ENCODE results near the gene PRKG1.

The PRKG1 gene

DNA sequence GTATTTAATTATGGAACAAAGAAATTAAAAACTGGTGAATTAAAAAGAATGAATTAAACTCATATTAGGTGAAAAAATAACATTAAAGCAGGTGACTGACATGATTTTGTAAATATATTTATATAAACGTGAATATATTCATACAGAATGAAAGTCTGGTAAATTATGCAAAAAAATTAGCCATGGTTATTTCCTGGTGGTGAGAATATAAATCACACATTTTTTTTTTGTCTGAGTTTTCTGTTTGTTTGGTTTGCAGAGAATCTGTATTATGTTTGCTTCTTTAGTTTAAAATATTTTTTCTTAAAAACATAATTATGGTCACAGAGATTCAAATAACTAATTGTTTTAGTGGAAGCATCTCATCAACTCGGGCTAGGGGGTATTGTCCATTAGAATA, 698.1 kb downstream of the PRKG1 start:
- H3K9me3 Mint-ChIP-seq = no peaks in the 10 kb centered on the region
- H3K4me1 Mint-ChIP-seq = no peaks in the 10 kb centered on the region

DNA sequence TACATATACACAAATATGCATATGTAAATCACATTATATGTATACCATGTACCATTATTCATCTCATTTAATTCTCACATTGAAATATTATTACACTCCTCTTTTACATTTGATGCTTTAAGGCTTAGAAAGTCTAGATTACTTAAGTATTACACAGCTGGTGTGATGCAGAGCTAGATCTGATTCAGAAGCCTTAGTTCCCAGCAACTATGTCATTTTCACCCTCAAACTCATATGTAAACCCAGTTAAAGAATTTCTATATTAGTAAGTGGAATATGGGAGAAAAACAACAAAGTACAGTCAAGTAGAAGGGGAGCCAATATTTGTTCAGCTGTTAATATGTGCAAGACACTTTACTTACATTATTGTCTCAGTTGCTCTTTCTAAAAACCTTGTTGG, 699.4 kb downstream of the PRKG1 start:
- Mint-ChIP-seq H3K4me3 (no peak overlapping the region), H3K27ac (ENCODE audit: low read depth) (no peak overlapping the region), H3K27me3 (no peaks in the 10 kb centered on the region), H3K4me1 (no peaks in the 10 kb centered on the region), H3K9me3 (no peaks in the 10 kb centered on the region), H3K36me3 (ENCODE audit: insufficient read depth) (no peaks in the 10 kb centered on the region)
- DNase-seq (ENCODE audit: low spot score in 2 of 2) = no peak
- ATAC-seq (replicated peaks; ENCODE audit: extremely low read depth, poor library complexity, severe bottlenecking) = no peak

More for the DNA sequence above, 698.1 kb downstream of the PRKG1 start:
- Mint-ChIP-seq H3K27me3 (peaks cover 2% of the 10 kb centered on the region), H3K4me3 (no peak overlapping the region), H3K36me3 (ENCODE audit: insufficient read depth) (no peaks in the 10 kb centered on the region), H3K27ac (ENCODE audit: low read depth) (no peak overlapping the region)
- DNase-seq (ENCODE audit: low spot score in 2 of 2) (no peak), ATAC-seq (replicated peaks; ENCODE audit: extremely low read depth, poor library complexity, severe bottlenecking) (no peak)

DNA sequence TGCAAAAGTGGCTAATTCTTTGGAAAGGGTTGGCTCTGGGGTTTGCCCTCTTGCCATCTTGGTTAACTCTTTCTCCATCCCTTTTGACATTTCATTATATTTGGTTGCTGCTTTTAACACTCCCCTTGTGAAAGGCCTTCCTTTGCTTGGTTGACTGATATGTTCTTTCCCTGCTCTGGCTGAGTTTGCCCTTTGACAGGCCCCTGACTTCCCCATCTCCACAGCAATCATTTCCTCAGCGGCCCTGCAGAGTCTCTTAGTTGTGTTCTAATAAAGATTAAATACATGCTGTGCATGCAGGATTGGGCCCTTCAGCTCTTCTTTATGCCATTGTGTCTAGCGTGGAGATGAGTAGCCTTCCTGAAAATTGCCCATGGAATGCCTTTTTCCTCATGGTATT, 709.7 kb downstream of the PRKG1 start:
- no peaks in the 10 kb centered on the region for H3K9me3 Mint-ChIP-seq
- no peaks in the 10 kb centered on the region for H3K4me1 Mint-ChIP-seq
- no peak overlapping the region for H3K27ac Mint-ChIP-seq (ENCODE audit: low read depth)
- ATAC-seq (replicated peaks; ENCODE audit: extremely low read depth, poor library complexity, severe bottlenecking) (no peak), DNase-seq (ENCODE audit: low spot score in 2 of 2) (no peak)
- H3K36me3 Mint-ChIP-seq (ENCODE audit: insufficient read depth) = no peaks in the 10 kb centered on the region
- no peaks in the 10 kb centered on the region for H3K27me3 Mint-ChIP-seq
- H3K4me3 Mint-ChIP-seq = no peak overlapping the region

DNA sequence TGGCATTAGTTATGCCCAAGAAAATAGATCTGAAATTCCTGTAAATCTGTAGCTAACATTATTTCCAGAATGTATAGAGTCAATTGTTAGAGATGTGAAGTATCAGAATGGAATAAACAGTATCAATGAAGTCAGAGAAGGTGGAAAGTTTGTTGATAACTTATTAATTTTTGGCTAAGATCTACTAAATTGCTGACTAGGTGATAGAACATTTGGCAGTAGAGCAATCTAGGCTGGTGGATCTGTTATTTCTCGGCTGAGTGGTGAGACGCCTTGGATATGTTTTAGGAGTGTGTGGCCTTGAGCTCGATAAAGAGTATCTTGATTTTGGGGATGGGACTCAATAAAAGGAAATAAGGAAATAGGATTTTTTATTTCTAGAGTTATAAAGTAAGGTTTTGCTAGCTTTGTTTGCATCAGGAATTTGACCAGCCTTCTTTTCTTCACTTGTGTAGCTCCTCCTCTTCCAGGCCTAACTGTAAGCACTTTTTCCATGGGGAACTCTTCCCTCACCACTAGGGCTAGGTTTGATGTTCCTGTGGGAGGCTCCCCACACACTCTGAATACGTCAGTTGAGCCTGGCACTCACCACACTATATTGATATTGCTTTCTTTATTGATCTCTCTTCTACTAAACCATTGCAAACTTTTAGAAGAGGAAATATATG, 711.9 kb downstream of the PRKG1 start:
- ATAC-seq (replicated peaks; ENCODE audit: extremely low read depth, poor library complexity, severe bottlenecking) = no peak
- DNase-seq (ENCODE audit: low spot score in 2 of 2) = no peak
- Mint-ChIP-seq H3K36me3 (ENCODE audit: insufficient read depth) (no peaks in the 10 kb centered on the region), H3K9me3 (peaks cover 6% of the 10 kb centered on the region), H3K27ac (ENCODE audit: low read depth) (no peak overlapping the region), H3K27me3 (peaks cover 10% of the 10 kb centered on the region), H3K4me1 (no peaks in the 10 kb centered on the region), H3K4me3 (no peak overlapping the region)

- H3K36me3 Mint-ChIP-seq (ENCODE audit: insufficient read depth) = no peaks in the 10 kb centered on the region
- H3K27ac Mint-ChIP-seq (ENCODE audit: low read depth) = no peak overlapping the region
- no peaks in the 10 kb centered on the region for H3K4me1 Mint-ChIP-seq
- no peak overlapping the region for H3K4me3 Mint-ChIP-seq
- ATAC-seq (replicated peaks; ENCODE audit: extremely low read depth, poor library complexity, severe bottlenecking) (no peak), DNase-seq (ENCODE audit: low spot score in 2 of 2) (no peak)
- H3K27me3 Mint-ChIP-seq = peaks cover 10% of the 10 kb centered on the region
- peaks cover 10% of the 10 kb centered on the region for H3K9me3 Mint-ChIP-seq
These were observed 712.4 kb downstream of the PRKG1 start for GRCh38 chr10:51786684-51787035.

DNA sequence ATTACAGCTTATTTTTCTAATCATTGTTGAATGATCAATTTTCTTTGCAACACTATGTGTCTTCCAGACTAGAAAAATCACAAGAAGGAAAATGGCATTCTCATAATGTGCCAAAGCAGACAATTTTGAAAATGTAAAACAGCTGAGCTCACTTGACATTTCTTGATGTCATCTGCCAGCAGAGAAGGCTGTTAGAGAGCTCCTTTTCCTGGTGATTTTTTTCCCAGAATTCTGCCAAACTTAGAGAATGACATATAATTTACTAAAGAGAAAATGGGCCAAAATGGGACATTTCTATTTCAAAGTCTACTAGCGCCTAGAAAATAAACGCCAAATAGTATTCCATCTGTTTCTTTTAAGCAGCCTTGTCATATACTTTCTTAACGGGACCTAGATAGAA, 714.0 kb downstream of the PRKG1 start:
- no peaks in the 10 kb centered on the region for H3K36me3 Mint-ChIP-seq (ENCODE audit: insufficient read depth)
- H3K27ac Mint-ChIP-seq (ENCODE audit: low read depth) = no peak overlapping the region
- H3K4me1 Mint-ChIP-seq = no peaks in the 10 kb centered on the region
- no peak overlapping the region for H3K4me3 Mint-ChIP-seq
- H3K27me3 Mint-ChIP-seq = peaks cover 10% of the 10 kb centered on the region
- no peak for ATAC-seq (replicated peaks; ENCODE audit: extremely low read depth, poor library complexity, severe bottlenecking)
- H3K9me3 Mint-ChIP-seq = peaks cover 23% of the 10 kb centered on the region
- no peak for DNase-seq (ENCODE audit: low spot score in 2 of 2)

DNA sequence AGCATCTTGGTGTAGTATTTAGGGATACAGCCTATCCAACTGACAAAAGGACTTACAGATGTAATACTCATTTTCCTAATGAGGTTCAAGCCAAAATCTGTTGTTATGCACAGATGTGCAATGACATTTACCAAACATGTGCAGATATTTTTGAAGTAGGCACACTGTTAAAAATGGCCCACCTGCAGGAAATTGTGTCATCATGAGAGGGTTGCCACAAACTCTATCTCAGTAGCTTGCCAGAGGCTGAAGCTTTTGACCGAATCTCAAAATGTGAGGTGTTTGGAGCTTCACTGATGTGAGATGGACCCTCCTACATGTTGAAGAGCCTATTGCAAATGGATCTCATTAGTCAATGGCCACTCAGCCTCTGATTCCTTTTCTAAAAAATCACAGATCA, 714.8 kb downstream of the PRKG1 start:
- H3K9me3 Mint-ChIP-seq = peaks cover 27% of the 10 kb centered on the region
- no peaks in the 10 kb centered on the region for H3K4me1 Mint-ChIP-seq
- no peak overlapping the region for H3K4me3 Mint-ChIP-seq
- peaks cover 10% of the 10 kb centered on the region for H3K27me3 Mint-ChIP-seq
- DNase-seq (ENCODE audit: low spot score in 2 of 2) = no peak
- H3K36me3 Mint-ChIP-seq (ENCODE audit: insufficient read depth) = no peaks in the 10 kb centered on the region
- ATAC-seq (replicated peaks; ENCODE audit: extremely low read depth, poor library complexity, severe bottlenecking) = no peak
- no peak overlapping the region for H3K27ac Mint-ChIP-seq (ENCODE audit: low read depth)

DNA sequence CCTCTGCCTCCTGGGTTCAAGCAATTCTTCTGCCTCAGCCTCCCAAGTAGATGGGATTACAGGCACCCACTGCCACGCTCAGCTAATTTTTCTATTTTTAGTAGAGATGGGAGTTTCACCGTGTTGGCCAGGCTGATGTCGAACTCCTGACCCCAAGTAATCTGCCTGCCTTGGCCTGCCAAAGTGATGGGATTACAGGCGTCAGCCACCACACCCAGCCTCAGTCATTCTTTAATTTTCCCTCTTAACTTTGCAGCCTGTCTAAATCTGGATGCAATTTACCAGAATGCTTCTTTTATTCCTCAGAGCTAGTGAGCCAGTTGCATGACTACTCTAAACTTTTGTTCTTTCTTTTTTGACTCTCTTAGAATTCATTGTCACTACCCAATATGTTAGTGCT, 715.6 kb downstream of the PRKG1 start:
- ATAC-seq (replicated peaks; ENCODE audit: extremely low read depth, poor library complexity, severe bottlenecking) (no peak), DNase-seq (ENCODE audit: low spot score in 2 of 2) (no peak)
- peaks cover 10% of the 10 kb centered on the region for H3K27me3 Mint-ChIP-seq
- no peak overlapping the region for H3K27ac Mint-ChIP-seq (ENCODE audit: low read depth)
- peaks cover 27% of the 10 kb centered on the region for H3K9me3 Mint-ChIP-seq
- no peaks in the 10 kb centered on the region for H3K36me3 Mint-ChIP-seq (ENCODE audit: insufficient read depth)
- H3K4me1 Mint-ChIP-seq = no peaks in the 10 kb centered on the region
- H3K4me3 Mint-ChIP-seq = no peak overlapping the region

- no peaks in the 10 kb centered on the region for H3K36me3 Mint-ChIP-seq (ENCODE audit: insufficient read depth)
- H3K4me1 Mint-ChIP-seq = no peaks in the 10 kb centered on the region
- H3K9me3 Mint-ChIP-seq = peaks cover 27% of the 10 kb centered on the region
- H3K27ac Mint-ChIP-seq (ENCODE audit: low read depth) = no peak overlapping the region
- no peak overlapping the region for H3K4me3 Mint-ChIP-seq
- H3K27me3 Mint-ChIP-seq = peaks cover 10% of the 10 kb centered on the region
- DNase-seq (ENCODE audit: low spot score in 2 of 2) (no peak), ATAC-seq (replicated peaks; ENCODE audit: extremely low read depth, poor library complexity, severe bottlenecking) (no peak)
These were observed 718.4 kb downstream of the PRKG1 start for GRCh38 chr10:51792678-51793077.

GRCh38 chr10:51800121-51800520, 725.8 kb downstream of the PRKG1 start:
- no peak overlapping the region for H3K4me3 Mint-ChIP-seq
- no peak overlapping the region for H3K27ac Mint-ChIP-seq (ENCODE audit: low read depth)
- ATAC-seq (replicated peaks; ENCODE audit: extremely low read depth, poor library complexity, severe bottlenecking) (no peak), DNase-seq (ENCODE audit: low spot score in 2 of 2) (no peak)
- no peaks in the 10 kb centered on the region for H3K27me3 Mint-ChIP-seq
- no peaks in the 10 kb centered on the region for H3K9me3 Mint-ChIP-seq
- no peaks in the 10 kb centered on the region for H3K36me3 Mint-ChIP-seq (ENCODE audit: insufficient read depth)
- no peaks in the 10 kb centered on the region for H3K4me1 Mint-ChIP-seq

GRCh38 chr10:51800725-51801424, 726.6 kb downstream of the PRKG1 start:
- Mint-ChIP-seq H3K9me3 (no peaks in the 10 kb centered on the region), H3K27ac (ENCODE audit: low read depth) (no peak overlapping the region), H3K4me3 (no peak overlapping the region), H3K36me3 (ENCODE audit: insufficient read depth) (no peaks in the 10 kb centered on the region), H3K4me1 (no peaks in the 10 kb centered on the region), H3K27me3 (no peaks in the 10 kb centered on the region)
- no peak for ATAC-seq (replicated peaks; ENCODE audit: extremely low read depth, poor library complexity, severe bottlenecking)
- DNase-seq (ENCODE audit: low spot score in 2 of 2) = no peak

DNA sequence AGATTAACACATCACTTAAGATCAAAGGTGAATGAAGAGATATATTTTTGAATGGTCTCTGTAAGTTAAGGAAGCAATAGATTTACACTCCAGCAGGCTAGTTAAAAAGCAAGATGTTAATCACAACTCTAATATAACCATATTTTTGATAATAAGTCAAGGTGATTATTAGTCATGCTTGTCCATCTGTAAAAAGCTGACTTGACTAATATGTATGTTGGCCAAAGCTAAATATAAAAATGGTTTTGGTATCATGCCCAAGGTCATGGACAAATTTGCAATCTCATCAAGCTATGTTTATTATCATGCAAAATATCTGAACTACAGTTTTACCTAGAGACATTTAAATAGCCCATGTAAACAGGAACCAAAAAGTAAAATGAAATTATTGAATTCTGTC, 727.7 kb downstream of the PRKG1 start:
- Mint-ChIP-seq H3K4me1 (no peaks in the 10 kb centered on the region), H3K9me3 (no peaks in the 10 kb centered on the region), H3K4me3 (no peak overlapping the region), H3K36me3 (ENCODE audit: insufficient read depth) (no peaks in the 10 kb centered on the region), H3K27ac (ENCODE audit: low read depth) (no peak overlapping the region), H3K27me3 (no peaks in the 10 kb centered on the region)
- no peak for DNase-seq (ENCODE audit: low spot score in 2 of 2)
- ATAC-seq (replicated peaks; ENCODE audit: extremely low read depth, poor library complexity, severe bottlenecking) = no peak

- H3K4me1 Mint-ChIP-seq = no peaks in the 10 kb centered on the region
- no peak for ATAC-seq (replicated peaks; ENCODE audit: extremely low read depth, poor library complexity, severe bottlenecking)
- no peaks in the 10 kb centered on the region for H3K36me3 Mint-ChIP-seq (ENCODE audit: insufficient read depth)
- H3K27ac Mint-ChIP-seq (ENCODE audit: low read depth) = no peak overlapping the region
- DNase-seq (ENCODE audit: low spot score in 2 of 2) = no peak
- no peak overlapping the region for H3K4me3 Mint-ChIP-seq
- H3K27me3 Mint-ChIP-seq = no peaks in the 10 kb centered on the region
- H3K9me3 Mint-ChIP-seq = no peaks in the 10 kb centered on the region
These were observed 730.6 kb downstream of the PRKG1 start for GRCh38 chr10:51804866-51805265.
